K562 (cell line): ENCODE measurements around the gene PNKD. TPM values are rescaled to one million over a fixed set of nuclear protein-coding genes. Genes with fewer than 3 reads are reported as not detected.

Source experiments
- BRD9 ChIP-seq: fragments of 450-650 bp; IDR thresholded peaks from 2 replicates; pipeline ENCODE4 v1.6.1; 2018; ENCODE audit warnings: low read depth; ENCODE audit not compliant: partially characterized antibody
- CC2D1A ChIP-seq: fragments of 450-650 bp; IDR thresholded peaks from 2 replicates; pipeline ENCODE4 v1.6.1; 2017; ENCODE audit warnings: mild to moderate bottlenecking
- E2F8 ChIP-seq: fragments of 450-650 bp; IDR thresholded peaks from 2 replicates; pipeline ENCODE4 v1.7.1; 2018; ENCODE audit warnings: mild to moderate bottlenecking, low read depth; ENCODE audit not compliant: partially characterized antibody
- KLF10 ChIP-seq: fragments of 250-450 bp; sonication (Bioruptor Pico); IDR thresholded peaks from 2 replicates; pipeline ENCODE4 v1.6.1; 2021; ENCODE audit warnings: matching md5 sums
- KLF13 ChIP-seq: fragments of 450-650 bp; IDR thresholded peaks from 2 replicates; pipeline ENCODE4 v1.6.1; 2016; ENCODE audit warnings: missing genetic modification characterization, low read depth, mild to moderate bottlenecking, missing compliant biosample characterization, moderate library complexity, borderline replicate concordance
- NBN ChIP-seq: fragments of 450-650 bp; IDR thresholded peaks from 2 replicates; pipeline ENCODE4 v1.6.1; 2016; ENCODE audit warnings: low read depth, mild to moderate bottlenecking
- PHF21A ChIP-seq: fragments of 450-650 bp; IDR thresholded peaks from 2 replicates; pipeline ENCODE4 v1.6.1; 2017; ENCODE audit warnings: low read depth, borderline replicate concordance
- RBM39 ChIP-seq: fragments of 200-400 bp; formaldehyde crosslinking; optimal IDR thresholded peaks from 2 replicates; pipeline ENCODE3; 2018; ENCODE audit warnings: low read depth, low read length
- SMAD2 ChIP-seq: fragments of 150-350 bp; IDR thresholded peaks from 2 replicates; pipeline ENCODE4 v1.6.1; 2014; ENCODE audit warnings: low read depth, mild to moderate bottlenecking, low read length
- TAF15 ChIP-seq: fragments of 200-400 bp; formaldehyde crosslinking; IDR thresholded peaks from 2 replicates; pipeline ENCODE4 v1.6.1; 2017; ENCODE audit warnings: mild to moderate bottlenecking, low read depth, low read length, moderate library complexity
- THRAP3 ChIP-seq: fragments of 450-650 bp; IDR thresholded peaks from 2 replicates; pipeline ENCODE4 v1.6.1; 2016; ENCODE audit warnings: mild to moderate bottlenecking, inconsistent platforms, borderline replicate concordance
- XRCC4 ChIP-seq: IDR thresholded peaks from one replicate; pipeline ENCODE4 v1.6.1; 2011; ENCODE audit not compliant: insufficient read depth, insufficient read length; ENCODE audit errors: extremely low read depth
- ZNF277 ChIP-seq: fragments of 250-450 bp; sonication (Bioruptor Pico); IDR thresholded peaks from 2 replicates; pipeline ENCODE4 v1.8.0; 2022; ENCODE audit warnings: inconsistent platforms, mild to moderate bottlenecking, moderate library complexity, borderline replicate concordance
- ZNF695 ChIP-seq: fragments of 450-650 bp; formaldehyde crosslinking; IDR thresholded peaks from 2 replicates; pipeline ENCODE4 v1.4.0; 2020; ENCODE audit warnings: mild to moderate bottlenecking, moderate library complexity
- ZNF699 ChIP-seq: fragments of 250-450 bp; sonication (Bioruptor Pico); IDR thresholded peaks from 2 replicates; pipeline ENCODE4 v1.8.0; 2021; ENCODE audit warnings: mild to moderate bottlenecking, moderate library complexity; ENCODE audit not compliant: insufficient replicate concordance
- ZNF76 ChIP-seq: fragments of 250-450 bp; sonication (Bioruptor Pico); IDR thresholded peaks from 2 replicates; pipeline ENCODE4 v1.4.0; 2020; ENCODE audit warnings: mild to moderate bottlenecking, moderate library complexity, borderline replicate concordance
- ZNF780A ChIP-seq: fragments of 250-450 bp; sonication (Bioruptor Pico); IDR thresholded peaks from 2 replicates; pipeline ENCODE4 v1.5.0; 2021; ENCODE audit warnings: mild to moderate bottlenecking
- polyA plus RNA-seq, 8 experiments: library from polyadenylated mRNA; depleted of rRNA in 4 of 8; stranded (reverse) in 5 of 8; unstranded in 3 of 8; fragments of >200 nt; fragmentation: Nextera tagmentation in 2 of 8; fragmentation: Illumina TruSeq in 1 of 8; extraction: Ambion mirVana in 2 of 8; extraction: Trizol in 1 of 8; gene quantifications; 2 replicates each; pipeline versions ENCODE4 v1.2.1 to v1.2.3, GENCODE V29; 2011 to 2014; ENCODE audit warnings: inconsistent platforms in 1 of 8, missing spikeins in 1 of 8
- total RNA-seq, 7 experiments: library from RNA; depleted of rRNA in 6 of 7; stranded (reverse); fragments of >200 nt in 6 of 7; fragmentation: Illumina TruSeq in 2 of 7; extraction: Trizol in 2 of 7; gene quantifications; 2 replicates each; pipeline versions ENCODE4 v1.2.1 to v1.2.3, GENCODE V29; 2011 to 2021; ENCODE audit warnings: low replicate concordance in 1 of 7
- TF ChIP-seq, protein P1 (sequence below): sonication (generic); IDR thresholded peaks from 2 replicates; pipeline ENCODE4 v1.6.1; 2016
- TF ChIP-seq, protein P2 (sequence below): fragments of 450-650 bp; IDR thresholded peaks from 2 replicates; pipeline ENCODE4 v1.6.1; 2016; ENCODE audit warnings: mild to moderate bottlenecking

Gene PNKD
- total and polyA plus RNA-seq, 9 of the 15 experiments (the other 6 are each of a cell fraction or from before 2014, with no cell fraction given), result 26.0 to 105 (median 60.1) TPM

DNA sequence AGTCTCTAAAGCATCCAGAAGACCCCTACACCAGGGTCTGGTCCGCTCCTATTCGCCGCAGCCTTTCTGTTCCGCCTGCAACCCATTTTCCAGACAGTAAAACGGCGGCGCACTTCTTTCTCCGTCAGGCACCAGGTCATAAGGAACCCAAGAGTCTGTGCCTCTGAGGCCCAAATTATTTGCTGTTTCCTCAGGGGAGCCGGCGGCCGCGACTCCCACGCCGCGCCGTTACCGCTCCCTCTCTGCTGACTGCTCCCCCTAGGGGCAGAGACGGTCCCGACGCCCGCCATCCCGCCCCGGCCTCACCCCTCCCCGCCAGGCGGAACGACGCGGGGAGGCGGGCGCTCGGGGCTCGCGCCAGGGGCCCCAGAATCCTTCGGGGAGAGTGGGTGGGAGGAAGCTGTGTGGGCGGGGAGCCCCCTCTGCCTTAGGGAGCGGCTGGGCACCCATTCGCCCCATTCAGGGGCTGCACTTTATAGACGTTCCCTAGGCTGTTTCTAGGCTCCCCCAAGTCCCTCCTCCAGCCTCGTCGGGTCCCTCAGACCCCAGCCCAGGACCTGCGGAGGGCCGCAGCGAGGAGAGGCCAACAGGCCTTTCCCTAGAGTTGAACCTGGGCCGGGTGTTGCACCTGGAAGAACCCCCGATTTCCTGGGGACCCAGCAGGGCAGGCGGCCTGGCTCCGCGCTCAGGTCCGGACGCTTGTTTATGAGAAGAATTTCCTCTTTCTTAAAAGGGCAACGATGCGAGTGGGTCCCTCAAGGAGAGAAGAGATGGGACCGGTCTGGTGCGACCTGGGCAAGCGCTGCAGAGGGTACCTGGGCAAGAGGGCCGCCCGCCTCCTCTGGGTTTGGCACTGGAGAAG lies 125.7 kb downstream of the PNKD start (continued):
- no peak for TF ChIP-seq KLF13
- TF ChIP-seq PHF21A, result 0 out of 2 replicates have a peak, but pooled peaks have one; percentile 79
- TF ChIP-seq, protein P1, sequence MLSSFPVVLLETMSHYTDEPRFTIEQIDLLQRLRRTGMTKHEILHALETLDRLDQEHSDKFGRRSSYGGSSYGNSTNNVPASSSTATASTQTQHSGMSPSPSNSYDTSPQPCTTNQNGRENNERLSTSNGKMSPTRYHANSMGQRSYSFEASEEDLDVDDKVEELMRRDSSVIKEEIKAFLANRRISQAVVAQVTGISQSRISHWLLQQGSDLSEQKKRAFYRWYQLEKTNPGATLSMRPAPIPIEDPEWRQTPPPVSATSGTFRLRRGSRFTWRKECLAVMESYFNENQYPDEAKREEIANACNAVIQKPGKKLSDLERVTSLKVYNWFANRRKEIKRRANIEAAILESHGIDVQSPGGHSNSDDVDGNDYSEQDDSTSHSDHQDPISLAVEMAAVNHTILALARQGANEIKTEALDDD, result peak; percentile 8; the same call in 1 of the 2 replicates
- TF ChIP-seq ZNF76, result no peak
- no peak for TF ChIP-seq ZNF699 (CRISPR knock-in tag)
- TF ChIP-seq CC2D1A, result 0 out of 2 replicates have a peak, but pooled peaks have one; percentile 60
- no peak for TF ChIP-seq ZNF277 (CRISPR knock-in tag)
- TF ChIP-seq ZNF780A, result no peak
- TF ChIP-seq NBN, result peak; percentile 50; the same call in 1 of the 2 replicates
- TF ChIP-seq BRD9, result peak; percentile 62
- TF ChIP-seq THRAP3, result no peak
- TF ChIP-seq KLF10, result no peak
- TF ChIP-seq, protein P2, sequence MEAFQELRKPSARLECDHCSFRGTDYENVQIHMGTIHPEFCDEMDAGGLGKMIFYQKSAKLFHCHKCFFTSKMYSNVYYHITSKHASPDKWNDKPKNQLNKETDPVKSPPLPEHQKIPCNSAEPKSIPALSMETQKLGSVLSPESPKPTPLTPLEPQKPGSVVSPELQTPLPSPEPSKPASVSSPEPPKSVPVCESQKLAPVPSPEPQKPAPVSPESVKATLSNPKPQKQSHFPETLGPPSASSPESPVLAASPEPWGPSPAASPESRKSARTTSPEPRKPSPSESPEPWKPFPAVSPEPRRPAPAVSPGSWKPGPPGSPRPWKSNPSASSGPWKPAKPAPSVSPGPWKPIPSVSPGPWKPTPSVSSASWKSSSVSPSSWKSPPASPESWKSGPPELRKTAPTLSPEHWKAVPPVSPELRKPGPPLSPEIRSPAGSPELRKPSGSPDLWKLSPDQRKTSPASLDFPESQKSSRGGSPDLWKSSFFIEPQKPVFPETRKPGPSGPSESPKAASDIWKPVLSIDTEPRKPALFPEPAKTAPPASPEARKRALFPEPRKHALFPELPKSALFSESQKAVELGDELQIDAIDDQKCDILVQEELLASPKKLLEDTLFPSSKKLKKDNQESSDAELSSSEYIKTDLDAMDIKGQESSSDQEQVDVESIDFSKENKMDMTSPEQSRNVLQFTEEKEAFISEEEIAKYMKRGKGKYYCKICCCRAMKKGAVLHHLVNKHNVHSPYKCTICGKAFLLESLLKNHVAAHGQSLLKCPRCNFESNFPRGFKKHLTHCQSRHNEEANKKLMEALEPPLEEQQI, result 0 out of 2 replicates have a peak, but pooled peaks have one; percentile 37
- TF ChIP-seq TAF15, result no peak
- TF ChIP-seq E2F8, result peak; percentile 11
- no peak for TF ChIP-seq SMAD2
- no peak for TF ChIP-seq RBM39
- TF ChIP-seq XRCC4, result no peak
- TF ChIP-seq ZNF695 (CRISPR knock-in tag), result no peak
